K562 (cell line): ENCODE data around the gene WFIKKN1. TPM values are rescaled to one million over a fixed set of nuclear protein-coding genes. Genes with fewer than 3 reads are reported as not detected.

Experiments
- ATF7 ChIP-seq: fragments of 450-650 bp; IDR thresholded peaks from 2 replicates; pipeline ENCODE4 v1.7.1; 2014; ENCODE audit warnings: mild to moderate bottlenecking, moderate library complexity
- BCL6 ChIP-seq: fragments of 250-450 bp; sonication (Bioruptor Pico); IDR thresholded peaks from 2 replicates; pipeline ENCODE4 v1.4.0; 2020
- ERF ChIP-seq: fragments of 450-650 bp; formaldehyde crosslinking; IDR thresholded peaks from 2 replicates; pipeline ENCODE4 v1.4.0; 2020; ENCODE audit warnings: mild to moderate bottlenecking, mixed read lengths
- HNRNPH1 ChIP-seq: fragments of 200-400 bp; formaldehyde crosslinking; optimal IDR thresholded peaks from 2 replicates; pipeline ENCODE3; 2017; ENCODE audit warnings: low read depth, mild to moderate bottlenecking, low read length, moderate library complexity
- KDM1A ChIP-seq, 2 experiments: fragments of 450-650 bp; IDR thresholded peaks; 2 replicates each; pipeline ENCODE4 v1.6.1; 2016; ENCODE audit warnings: mild to moderate bottlenecking in 2 of 2
- MYC ChIP-seq, 2 experiments: fragments of 250-450 bp in 1 of 2; sonication (Bioruptor Pico) in 1 of 2; IDR thresholded peaks; 2 replicates each; pipeline versions ENCODE4 v1.5.1 to v1.6.1; 2012 to 2021; ENCODE audit warnings: low read depth in 2 of 2, borderline replicate concordance in 1 of 2, improper control_type of control experiment in 1 of 2, low read length in 1 of 2, mild to moderate bottlenecking in 1 of 2, moderate library complexity in 1 of 2
- NFIX ChIP-seq: fragments of 250-450 bp; sonication (Bioruptor Pico); IDR thresholded peaks from 2 replicates; pipeline ENCODE4 v1.4.0; 2020; ENCODE audit warnings: low read depth, mild to moderate bottlenecking, moderate library complexity
- PCBP2 ChIP-seq: fragments of 200-400 bp; formaldehyde crosslinking; IDR thresholded peaks from 2 replicates; pipeline ENCODE4 v1.6.1; 2018; ENCODE audit warnings: low read length, low read depth, mild to moderate bottlenecking, moderate library complexity; ENCODE audit not compliant: poor library complexity, severe bottlenecking
- SMAD2 ChIP-seq: fragments of 150-350 bp; IDR thresholded peaks from 2 replicates; pipeline ENCODE4 v1.6.1; 2014; ENCODE audit warnings: low read depth, mild to moderate bottlenecking, low read length
- SMC3 ChIP-seq: conservative IDR thresholded peaks from 2 replicates; pipeline ENCODE4 v1.6.1; 2011; ENCODE audit warnings: low read depth, low read length, improper control_type of control experiment; ENCODE audit not compliant: insufficient read depth
- TCF7L2 ChIP-seq: fragments of 150-350 bp; IDR thresholded peaks from 2 replicates; pipeline ENCODE4 v1.6.1; 2016; ENCODE audit warnings: low read depth, mild to moderate bottlenecking, low read length, moderate library complexity
- XRCC3 ChIP-seq: fragments of 450-650 bp; IDR thresholded peaks from 2 replicates; pipeline ENCODE4 v1.6.1; 2017; ENCODE audit warnings: mild to moderate bottlenecking, moderate library complexity
- polyA plus RNA-seq, 8 experiments: library from polyadenylated mRNA; depleted of rRNA in 4 of 8; stranded (reverse) in 5 of 8; unstranded in 3 of 8; fragments of >200 nt; fragmentation: Nextera tagmentation in 2 of 8; fragmentation: Illumina TruSeq in 1 of 8; extraction: Ambion mirVana in 2 of 8; extraction: Trizol in 1 of 8; gene quantifications; 2 replicates each; pipeline versions ENCODE4 v1.2.1 to v1.2.3, GENCODE V29; 2011 to 2014; ENCODE audit warnings: inconsistent platforms in 1 of 8, missing spikeins in 1 of 8
- total RNA-seq, 7 experiments: library from RNA; depleted of rRNA in 6 of 7; stranded (reverse); fragments of >200 nt in 6 of 7; fragmentation: Illumina TruSeq in 2 of 7; extraction: Trizol in 2 of 7; gene quantifications; 2 replicates each; pipeline versions ENCODE4 v1.2.1 to v1.2.3, GENCODE V29; 2011 to 2021; ENCODE audit warnings: low replicate concordance in 1 of 7
- TF ChIP-seq, protein P1 (sequence below): fragments of 450-650 bp; IDR thresholded peaks from 2 replicates; pipeline ENCODE4 v1.6.1; 2016; ENCODE audit warnings: mild to moderate bottlenecking, moderate library complexity
- TF ChIP-seq, protein P2 (sequence below): sonication (generic); formaldehyde crosslinking; IDR thresholded peaks from 2 replicates; pipeline ENCODE4 v1.8.0; 2022; ENCODE audit warnings: missing genetic modification reagents, mild to moderate bottlenecking, moderate library complexity, borderline replicate concordance
- TF ChIP-seq, protein P3 (sequence below): fragments of 450-650 bp; conservative IDR thresholded peaks from 2 replicates; pipeline ENCODE4 v1.6.1; 2016; ENCODE audit warnings: missing genetic modification characterization, low read depth, mild to moderate bottlenecking, missing compliant biosample characterization, moderate library complexity

Gene WFIKKN1
- total and polyA plus RNA-seq, 9 of the 15 experiments (the other 6 are each of a cell fraction or from before 2014, with no cell fraction given) = 0.14 to 1.1 (median 0.50) TPM; not detected in 4

DNA sequence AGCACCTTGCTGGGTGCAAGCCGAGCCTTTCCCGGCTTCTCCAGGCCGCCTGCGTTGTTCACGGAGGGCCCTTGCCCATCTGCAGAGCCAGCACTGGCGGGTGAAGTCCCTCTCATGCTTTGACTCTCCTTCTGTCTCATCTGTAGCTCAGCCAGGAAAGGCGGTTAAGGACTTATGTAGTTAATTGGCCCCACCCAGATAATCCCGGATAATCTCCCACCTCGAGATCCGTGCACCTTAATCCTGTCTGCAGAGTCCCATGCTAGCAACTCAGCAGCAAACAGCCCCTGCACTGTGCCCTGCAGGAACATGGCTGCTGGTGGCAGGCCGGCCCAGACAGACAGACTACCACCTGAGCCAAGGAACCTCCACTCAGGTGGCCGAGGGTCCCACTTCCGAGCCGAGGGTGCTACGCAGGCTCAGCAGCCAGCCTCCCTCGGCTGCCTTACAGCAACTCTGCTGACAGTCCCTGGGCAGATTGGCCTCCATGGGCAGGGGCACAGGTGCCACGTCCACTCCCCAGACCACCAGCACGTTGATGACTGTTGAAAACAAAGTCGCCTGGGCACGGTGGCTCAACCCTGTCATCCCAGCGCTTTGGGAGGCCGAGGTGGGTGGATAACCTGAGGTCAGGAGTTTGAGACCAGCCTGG lies 24.0 kb upstream of the WFIKKN1 start (continued):
- TF ChIP-seq, protein P1, sequence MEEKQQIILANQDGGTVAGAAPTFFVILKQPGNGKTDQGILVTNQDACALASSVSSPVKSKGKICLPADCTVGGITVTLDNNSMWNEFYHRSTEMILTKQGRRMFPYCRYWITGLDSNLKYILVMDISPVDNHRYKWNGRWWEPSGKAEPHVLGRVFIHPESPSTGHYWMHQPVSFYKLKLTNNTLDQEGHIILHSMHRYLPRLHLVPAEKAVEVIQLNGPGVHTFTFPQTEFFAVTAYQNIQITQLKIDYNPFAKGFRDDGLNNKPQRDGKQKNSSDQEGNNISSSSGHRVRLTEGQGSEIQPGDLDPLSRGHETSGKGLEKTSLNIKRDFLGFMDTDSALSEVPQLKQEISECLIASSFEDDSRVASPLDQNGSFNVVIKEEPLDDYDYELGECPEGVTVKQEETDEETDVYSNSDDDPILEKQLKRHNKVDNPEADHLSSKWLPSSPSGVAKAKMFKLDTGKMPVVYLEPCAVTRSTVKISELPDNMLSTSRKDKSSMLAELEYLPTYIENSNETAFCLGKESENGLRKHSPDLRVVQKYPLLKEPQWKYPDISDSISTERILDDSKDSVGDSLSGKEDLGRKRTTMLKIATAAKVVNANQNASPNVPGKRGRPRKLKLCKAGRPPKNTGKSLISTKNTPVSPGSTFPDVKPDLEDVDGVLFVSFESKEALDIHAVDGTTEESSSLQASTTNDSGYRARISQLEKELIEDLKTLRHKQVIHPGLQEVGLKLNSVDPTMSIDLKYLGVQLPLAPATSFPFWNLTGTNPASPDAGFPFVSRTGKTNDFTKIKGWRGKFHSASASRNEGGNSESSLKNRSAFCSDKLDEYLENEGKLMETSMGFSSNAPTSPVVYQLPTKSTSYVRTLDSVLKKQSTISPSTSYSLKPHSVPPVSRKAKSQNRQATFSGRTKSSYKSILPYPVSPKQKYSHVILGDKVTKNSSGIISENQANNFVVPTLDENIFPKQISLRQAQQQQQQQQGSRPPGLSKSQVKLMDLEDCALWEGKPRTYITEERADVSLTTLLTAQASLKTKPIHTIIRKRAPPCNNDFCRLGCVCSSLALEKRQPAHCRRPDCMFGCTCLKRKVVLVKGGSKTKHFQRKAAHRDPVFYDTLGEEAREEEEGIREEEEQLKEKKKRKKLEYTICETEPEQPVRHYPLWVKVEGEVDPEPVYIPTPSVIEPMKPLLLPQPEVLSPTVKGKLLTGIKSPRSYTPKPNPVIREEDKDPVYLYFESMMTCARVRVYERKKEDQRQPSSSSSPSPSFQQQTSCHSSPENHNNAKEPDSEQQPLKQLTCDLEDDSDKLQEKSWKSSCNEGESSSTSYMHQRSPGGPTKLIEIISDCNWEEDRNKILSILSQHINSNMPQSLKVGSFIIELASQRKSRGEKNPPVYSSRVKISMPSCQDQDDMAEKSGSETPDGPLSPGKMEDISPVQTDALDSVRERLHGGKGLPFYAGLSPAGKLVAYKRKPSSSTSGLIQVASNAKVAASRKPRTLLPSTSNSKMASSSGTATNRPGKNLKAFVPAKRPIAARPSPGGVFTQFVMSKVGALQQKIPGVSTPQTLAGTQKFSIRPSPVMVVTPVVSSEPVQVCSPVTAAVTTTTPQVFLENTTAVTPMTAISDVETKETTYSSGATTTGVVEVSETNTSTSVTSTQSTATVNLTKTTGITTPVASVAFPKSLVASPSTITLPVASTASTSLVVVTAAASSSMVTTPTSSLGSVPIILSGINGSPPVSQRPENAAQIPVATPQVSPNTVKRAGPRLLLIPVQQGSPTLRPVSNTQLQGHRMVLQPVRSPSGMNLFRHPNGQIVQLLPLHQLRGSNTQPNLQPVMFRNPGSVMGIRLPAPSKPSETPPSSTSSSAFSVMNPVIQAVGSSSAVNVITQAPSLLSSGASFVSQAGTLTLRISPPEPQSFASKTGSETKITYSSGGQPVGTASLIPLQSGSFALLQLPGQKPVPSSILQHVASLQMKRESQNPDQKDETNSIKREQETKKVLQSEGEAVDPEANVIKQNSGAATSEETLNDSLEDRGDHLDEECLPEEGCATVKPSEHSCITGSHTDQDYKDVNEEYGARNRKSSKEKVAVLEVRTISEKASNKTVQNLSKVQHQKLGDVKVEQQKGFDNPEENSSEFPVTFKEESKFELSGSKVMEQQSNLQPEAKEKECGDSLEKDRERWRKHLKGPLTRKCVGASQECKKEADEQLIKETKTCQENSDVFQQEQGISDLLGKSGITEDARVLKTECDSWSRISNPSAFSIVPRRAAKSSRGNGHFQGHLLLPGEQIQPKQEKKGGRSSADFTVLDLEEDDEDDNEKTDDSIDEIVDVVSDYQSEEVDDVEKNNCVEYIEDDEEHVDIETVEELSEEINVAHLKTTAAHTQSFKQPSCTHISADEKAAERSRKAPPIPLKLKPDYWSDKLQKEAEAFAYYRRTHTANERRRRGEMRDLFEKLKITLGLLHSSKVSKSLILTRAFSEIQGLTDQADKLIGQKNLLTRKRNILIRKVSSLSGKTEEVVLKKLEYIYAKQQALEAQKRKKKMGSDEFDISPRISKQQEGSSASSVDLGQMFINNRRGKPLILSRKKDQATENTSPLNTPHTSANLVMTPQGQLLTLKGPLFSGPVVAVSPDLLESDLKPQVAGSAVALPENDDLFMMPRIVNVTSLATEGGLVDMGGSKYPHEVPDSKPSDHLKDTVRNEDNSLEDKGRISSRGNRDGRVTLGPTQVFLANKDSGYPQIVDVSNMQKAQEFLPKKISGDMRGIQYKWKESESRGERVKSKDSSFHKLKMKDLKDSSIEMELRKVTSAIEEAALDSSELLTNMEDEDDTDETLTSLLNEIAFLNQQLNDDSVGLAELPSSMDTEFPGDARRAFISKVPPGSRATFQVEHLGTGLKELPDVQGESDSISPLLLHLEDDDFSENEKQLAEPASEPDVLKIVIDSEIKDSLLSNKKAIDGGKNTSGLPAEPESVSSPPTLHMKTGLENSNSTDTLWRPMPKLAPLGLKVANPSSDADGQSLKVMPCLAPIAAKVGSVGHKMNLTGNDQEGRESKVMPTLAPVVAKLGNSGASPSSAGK = no peak
- TF ChIP-seq NFIX (CRISPR knock-in tag) (no peak), KDM1A (IDR thresholded peaks at IDR 0.05) (no peak), MYC (IDR thresholded peaks at IDR 0.05; ENCODE audit: low read depth, low read length) (no peak), MYC (CRISPR knock-in tag; IDR thresholded peaks at IDR 0.05; ENCODE audit: borderline replicate concordance, low read depth) (no peak), PCBP2 (no peak), ERF (CRISPR knock-in tag) (no peak), XRCC3 (no peak), SMC3 (no peak), TCF7L2 (no peak), SMAD2 (no peak), HNRNPH1 (no peak), ATF7 (no peak), BCL6 (CRISPR knock-in tag) (no peak)
- TF ChIP-seq, protein P2, sequence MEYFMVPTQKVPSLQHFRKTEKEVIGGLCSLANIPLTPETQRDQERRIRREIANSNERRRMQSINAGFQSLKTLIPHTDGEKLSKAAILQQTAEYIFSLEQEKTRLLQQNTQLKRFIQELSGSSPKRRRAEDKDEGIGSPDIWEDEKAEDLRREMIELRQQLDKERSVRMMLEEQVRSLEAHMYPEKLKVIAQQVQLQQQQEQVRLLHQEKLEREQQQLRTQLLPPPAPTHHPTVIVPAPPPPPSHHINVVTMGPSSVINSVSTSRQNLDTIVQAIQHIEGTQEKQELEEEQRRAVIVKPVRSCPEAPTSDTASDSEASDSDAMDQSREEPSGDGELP (CRISPR knock-in tag) = no peak
- TF ChIP-seq, protein P3, sequence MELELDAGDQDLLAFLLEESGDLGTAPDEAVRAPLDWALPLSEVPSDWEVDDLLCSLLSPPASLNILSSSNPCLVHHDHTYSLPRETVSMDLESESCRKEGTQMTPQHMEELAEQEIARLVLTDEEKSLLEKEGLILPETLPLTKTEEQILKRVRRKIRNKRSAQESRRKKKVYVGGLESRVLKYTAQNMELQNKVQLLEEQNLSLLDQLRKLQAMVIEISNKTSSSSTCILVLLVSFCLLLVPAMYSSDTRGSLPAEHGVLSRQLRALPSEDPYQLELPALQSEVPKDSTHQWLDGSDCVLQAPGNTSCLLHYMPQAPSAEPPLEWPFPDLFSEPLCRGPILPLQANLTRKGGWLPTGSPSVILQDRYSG (tag) = no peak
